ENCODE results near the gene OGA. TPM values are rescaled to one million over a fixed set of nuclear protein-coding genes. Genes with fewer than 3 reads are reported as not detected.

The OGA gene
- 100 to 1,000 TPM; 125 to 130 TPM for total RNA-seq

DNA sequence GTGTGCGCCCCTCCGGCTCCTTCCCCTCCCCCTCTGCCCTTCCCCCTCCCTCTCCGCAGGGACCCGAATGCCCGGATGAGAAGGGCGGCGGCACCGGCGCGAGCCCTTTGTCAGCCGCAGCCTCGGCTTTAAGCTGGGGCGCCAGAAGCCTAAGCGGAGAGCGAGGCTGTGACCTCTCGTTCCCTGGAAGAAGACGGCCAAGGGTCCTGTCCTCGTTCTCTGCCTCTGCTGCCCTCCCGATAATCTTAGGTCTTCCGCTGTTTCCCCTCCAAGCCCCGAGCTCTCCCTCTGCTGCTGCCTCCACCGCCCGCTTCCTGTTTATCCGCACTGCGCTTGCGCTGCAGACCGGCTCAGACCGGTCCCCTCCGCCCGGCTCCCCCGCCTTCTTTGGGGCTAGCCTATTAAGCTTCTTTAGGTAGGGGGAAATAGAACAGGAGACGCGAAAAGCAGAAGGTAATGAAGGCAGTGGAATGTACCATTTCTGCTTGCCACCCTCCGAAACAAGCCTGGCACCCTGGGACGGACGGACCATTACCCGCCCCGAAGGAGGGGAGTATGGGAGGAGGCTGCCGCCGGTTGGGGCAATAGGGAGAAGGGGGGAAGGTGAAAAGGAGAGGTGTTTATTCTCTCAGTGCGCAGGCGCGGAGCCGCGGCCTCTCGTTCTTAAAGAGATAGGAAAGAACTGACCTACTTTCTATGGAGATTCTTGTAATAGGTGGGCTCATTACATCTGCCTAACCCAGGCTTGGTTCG lies at the start of gene OGA:
TSS of gene OGA (minus strand) at position 326 of the 753 bp plus-strand sequence. CDS start 422 bp downstream, outside the sequence.
- ChIA-PET POLR2A (interaction anchor here (0.7 to 6.6 kb wide), 21 partner anchors 9 to 342 kb away, joined by 3 to 53 read pairs (median 5); partner anchors contain the start of genes ARMH3, KCNIP2, NOLC1 and NPM3), CTCF (interaction anchor here (1.1 to 9.7 kb wide), 5 partner anchors 13 to 192 kb away, joined by 3 to 125 read pairs (median 4); partner anchors contain the start of gene KCNIP2)
- H3K27ac Mint-ChIP-seq, result peak within 1 kb of the TSS; percentile 96
- H3K27me3 Mint-ChIP-seq, result no peaks in the 10 kb centered on the region
- TF ChIP-seq CTCF (IDR thresholded peaks at IDR 0.05), result no peak
- intact Hi-C loops (cut with micrococcal nuclease), result loop anchor here (5.0 kb wide), 1 partner anchor 36 kb away; the partner anchor contains the start of gene NPM3
- H3K36me3 Mint-ChIP-seq (ENCODE audit: low read depth), result peaks cover 34% of the 10 kb centered on the region
- ATAC-seq, result peak; percentile 90
- peaks cover 34% of the 10 kb centered on the region for H3K4me1 Mint-ChIP-seq (ENCODE audit: low read depth)
- H3K4me3 Mint-ChIP-seq, result peak within 1 kb of the TSS; percentile 88
- no peaks in the 10 kb centered on the region for H3K9me3 Mint-ChIP-seq
- DNase-seq, result peak; percentile 99

DNA sequence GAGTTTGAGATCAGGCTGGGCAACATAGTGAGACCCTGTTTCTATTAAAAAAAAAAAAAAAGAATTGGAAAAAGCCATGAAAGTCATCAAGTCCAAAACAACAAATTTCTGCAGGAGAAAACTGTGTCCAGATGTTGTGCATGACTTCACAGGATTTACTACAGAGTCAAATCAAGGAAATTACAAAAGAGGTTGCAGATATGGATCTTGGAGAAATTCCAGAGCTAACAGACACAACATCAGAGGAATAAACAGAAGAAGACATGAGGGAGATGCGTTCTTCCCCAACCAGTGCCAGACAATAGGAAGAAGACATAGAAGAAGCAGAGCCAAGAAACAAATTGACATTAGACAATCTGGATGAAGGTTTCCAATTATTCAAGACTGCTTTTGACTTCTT lies 49.7 kb upstream of the OGA start:
- H3K36me3 Mint-ChIP-seq (ENCODE audit: low read depth), result peaks cover 15% of the 10 kb centered on the region
- no peak for DNase-seq
- no peak for ATAC-seq

GRCh38 chr10:101859530-101859929 lies 41.3 kb upstream of the OGA start:
- peaks cover 4% of the 10 kb centered on the region for H3K4me1 Mint-ChIP-seq (ENCODE audit: low read depth)
- peaks cover 31% of the 10 kb centered on the region for H3K36me3 Mint-ChIP-seq (ENCODE audit: low read depth)
- TF ChIP-seq CTCF (IDR thresholded peaks at IDR 0.05), result no peak
- CTCF ChIA-PET, result interaction anchor here (0.6 to 5.8 kb wide), 8 partner anchors 14 to 248 kb away, joined by 3 to 42 read pairs (median 6); no protein-coding TSS in a partner anchor
- H3K27me3 Mint-ChIP-seq, result no peaks in the 10 kb centered on the region
- no peak overlapping the region for H3K27ac Mint-ChIP-seq
- peaks cover 10% of the 10 kb centered on the region for H3K9me3 Mint-ChIP-seq
- H3K4me3 Mint-ChIP-seq, result no peak overlapping the region
- intact Hi-C loops (cut with micrococcal nuclease), result no loop called here
- POLR2A ChIA-PET, result interaction anchor here (0.6 to 1.4 kb wide), 3 partner anchors 22 to 927 kb away, joined by 3 to 4 read pairs (median 3); no protein-coding TSS in a partner anchor
- DNase-seq, result no peak
- ATAC-seq, result no peak

More for the DNA sequence above, 49.7 kb upstream of the OGA start:
- intact Hi-C loops (cut with micrococcal nuclease), result no loop called here
- ChIA-PET CTCF (no interaction called here), POLR2A (no interaction called here)
- no peaks in the 10 kb centered on the region for H3K4me1 Mint-ChIP-seq (ENCODE audit: low read depth)
- no peak for TF ChIP-seq CTCF (IDR thresholded peaks at IDR 0.05)
- H3K27me3 Mint-ChIP-seq, result no peaks in the 10 kb centered on the region
- H3K27ac Mint-ChIP-seq, result no peak overlapping the region
- no peaks in the 10 kb centered on the region for H3K9me3 Mint-ChIP-seq
- no peak overlapping the region for H3K4me3 Mint-ChIP-seq

- H3K27me3 Mint-ChIP-seq, result no peaks in the 10 kb centered on the region
- intact Hi-C loops (cut with micrococcal nuclease), result no loop called here
- TF ChIP-seq CTCF (IDR thresholded peaks at IDR 0.05), result no peak
- ATAC-seq (peak; percentile 56), DNase-seq (no peak)
- H3K4me1 Mint-ChIP-seq (ENCODE audit: low read depth), result peaks cover 4% of the 10 kb centered on the region
- no peak overlapping the region for H3K4me3 Mint-ChIP-seq
- H3K36me3 Mint-ChIP-seq (ENCODE audit: low read depth), result peaks cover 25% of the 10 kb centered on the region
- CTCF ChIA-PET, result interaction anchor here (0.8 to 5.8 kb wide), 9 partner anchors 13 to 214 kb away, joined by 4 to 42 read pairs (median 5); partner anchors contain the start of gene KCNIP2
- H3K27ac Mint-ChIP-seq, result no peak overlapping the region
- POLR2A ChIA-PET, result interaction anchor here (1.4 to 1.6 kb wide), 2 partner anchors 17 to 22 kb away, joined by 4 read pairs; no protein-coding TSS in a partner anchor
- H3K9me3 Mint-ChIP-seq, result peaks cover 10% of the 10 kb centered on the region
Observed at GRCh38 chr10:101858723-101859500, 40.7 kb upstream of the OGA start.

Measured in activated CD8-positive, alpha-beta T cell treated with anti-CD3 and anti-CD28 coated beads for 36 hours (primary cell).